Measurements from ENCODE around the gene CTNNA1. TPM values are rescaled to one million over a fixed set of nuclear protein-coding genes. Genes with fewer than 3 reads are reported as not detected.

The CTNNA1 gene
- total RNA-seq, 2 experiments from 2014 or later, result 78.8 to 86.7 TPM

DNA sequence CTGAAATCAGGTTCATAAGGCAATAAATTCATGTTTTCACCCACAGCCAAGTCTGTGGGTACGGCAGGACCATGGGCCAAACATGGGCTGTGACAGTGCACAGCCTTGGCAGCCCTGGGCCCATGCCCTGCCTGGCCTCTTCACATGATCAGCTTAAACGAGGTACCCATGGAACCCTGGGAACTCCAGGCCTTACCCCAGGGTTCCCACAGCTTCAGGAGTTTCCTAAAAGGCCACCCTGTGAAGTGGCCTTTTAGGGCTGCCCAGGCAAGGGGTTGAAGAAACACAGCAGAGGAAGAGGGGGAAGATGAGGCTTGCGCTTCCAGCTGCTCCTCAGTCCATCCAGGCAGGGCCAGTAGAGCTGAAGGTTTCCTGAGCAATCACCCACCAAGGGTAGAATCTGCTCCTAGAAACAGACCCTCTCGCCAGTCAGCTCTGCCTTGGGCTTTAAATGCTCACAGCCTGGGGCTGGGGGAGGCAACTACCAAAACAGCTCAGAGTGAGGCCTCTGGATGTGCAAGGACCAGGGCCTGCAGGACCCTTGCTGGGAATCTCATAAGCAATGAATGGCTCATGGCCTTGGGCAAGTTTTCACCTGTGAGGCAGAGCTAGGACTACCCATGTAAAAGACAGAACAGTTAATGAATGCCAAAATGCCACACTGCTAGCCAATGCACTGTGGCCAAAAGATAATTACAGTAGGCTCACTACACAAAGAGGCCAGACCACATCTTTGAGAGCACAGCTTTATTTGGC lies 201.2 kb downstream of the CTNNA1 start:
- POLR2A ChIA-PET, result no interaction called here
- intact Hi-C loops (cut with DNase I, micrococcal nuclease), result no loop called here

GRCh38 chr5:138955013-138955660 lies 201.9 kb downstream of the CTNNA1 start:
- ATAC-seq (no peak), DNase-seq (no peak)
- H3K36me3 Mint-ChIP-seq (ENCODE audit: low read depth), result no peaks in the 10 kb centered on the region
- peaks cover 20% of the 10 kb centered on the region for H3K4me1 Mint-ChIP-seq
- intact Hi-C loops (cut with DNase I, micrococcal nuclease), result no loop called here
- ChIA-PET CTCF (interaction anchor here (0.5 to 2.3 kb wide), 5 partner anchors 7 to 376 kb away, joined by 3 to 7 read pairs (median 3); no protein-coding TSS in a partner anchor), POLR2A (no interaction called here)
- no peak overlapping the region for H3K27ac Mint-ChIP-seq
- H3K4me3 Mint-ChIP-seq, result no peak overlapping the region
- no peaks in the 10 kb centered on the region for H3K9me3 Mint-ChIP-seq (ENCODE audit: low read depth)
- H3K27me3 Mint-ChIP-seq, result no peaks in the 10 kb centered on the region

More for the DNA sequence above, 201.2 kb downstream of the CTNNA1 start:
- CTCF ChIA-PET, result interaction anchor here (0.5 to 2.3 kb wide), 4 partner anchors 8 to 375 kb away, joined by 3 to 7 read pairs (median 3); no protein-coding TSS in a partner anchor
- Mint-ChIP-seq H3K4me1 (peaks cover 20% of the 10 kb centered on the region), H3K4me3 (no peak overlapping the region), H3K27me3 (no peaks in the 10 kb centered on the region), H3K27ac (no peak overlapping the region), H3K36me3 (ENCODE audit: low read depth) (no peaks in the 10 kb centered on the region), H3K9me3 (ENCODE audit: low read depth) (no peaks in the 10 kb centered on the region)
- DNase-seq (no peak), ATAC-seq (no peak)

DNA sequence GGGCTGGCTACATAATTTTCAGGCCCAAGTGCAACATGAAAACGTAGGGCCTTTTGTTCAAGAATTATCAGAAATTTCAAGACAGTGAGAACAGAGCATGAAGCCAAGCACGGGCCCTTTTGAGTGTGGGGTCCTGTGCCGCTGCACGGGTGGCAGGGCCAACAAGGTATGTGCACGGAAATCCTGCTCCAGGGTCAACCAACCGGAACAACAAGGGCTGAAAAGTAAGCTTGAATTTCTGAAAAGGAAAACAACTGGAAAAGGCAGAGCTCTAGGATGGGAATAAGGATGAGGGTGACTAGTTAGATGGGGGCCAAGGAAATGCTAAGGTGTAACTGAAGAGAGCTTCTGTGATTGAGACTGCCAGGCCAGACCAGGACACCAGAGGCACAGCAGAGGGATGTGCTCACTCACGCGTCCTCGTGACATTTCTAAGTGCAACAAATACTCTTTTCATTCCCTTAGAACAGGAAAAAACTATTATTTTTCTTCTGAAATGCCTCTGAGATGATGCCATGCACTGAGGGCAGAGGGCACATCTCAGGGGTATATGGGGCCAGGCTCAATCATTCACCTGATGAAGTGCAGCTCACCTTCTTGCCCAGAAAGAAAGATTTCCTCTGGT lies 202.6 kb downstream of the CTNNA1 start:
- no peaks in the 10 kb centered on the region for H3K9me3 Mint-ChIP-seq (ENCODE audit: low read depth)
- CTCF ChIA-PET, result interaction anchor here (0.6 kb wide), 2 partner anchors 130 to 168 kb away, joined by 3 read pairs; no protein-coding TSS in a partner anchor
- DNase-seq, result no peak

GRCh38 chr5:138956801-138957200 lies 203.6 kb downstream of the CTNNA1 start:
- no peak overlapping the region for H3K4me3 Mint-ChIP-seq
- ATAC-seq, result no peak
- DNase-seq, result no peak
- no peaks in the 10 kb centered on the region for H3K36me3 Mint-ChIP-seq (ENCODE audit: low read depth)
- no peaks in the 10 kb centered on the region for H3K9me3 Mint-ChIP-seq (ENCODE audit: low read depth)
- POLR2A ChIA-PET, result no interaction called here
- CTCF ChIA-PET, result interaction anchor here (0.6 kb wide), 1 partner anchor 167 kb away, joined by 3 read pairs; no protein-coding TSS in a partner anchor
- no peak overlapping the region for H3K27ac Mint-ChIP-seq
- no peaks in the 10 kb centered on the region for H3K27me3 Mint-ChIP-seq
- peaks cover 20% of the 10 kb centered on the region for H3K4me1 Mint-ChIP-seq
- intact Hi-C loops (cut with DNase I, micrococcal nuclease), result no loop called here

More for the DNA sequence above, 202.6 kb downstream of the CTNNA1 start:
- intact Hi-C loops (cut with DNase I, micrococcal nuclease), result no loop called here
- Mint-ChIP-seq H3K4me1 (peaks cover 20% of the 10 kb centered on the region), H3K27ac (no peak overlapping the region), H3K36me3 (ENCODE audit: low read depth) (no peaks in the 10 kb centered on the region), H3K4me3 (no peak overlapping the region), H3K27me3 (no peaks in the 10 kb centered on the region)
- POLR2A ChIA-PET, result no interaction called here
- ATAC-seq, result no peak

GRCh38 chr5:138960145-138960692 lies 207.0 kb downstream of the CTNNA1 start:
- ATAC-seq (no peak), DNase-seq (no peak)
- ChIA-PET CTCF (no interaction called here), POLR2A (no interaction called here)
- no peak overlapping the region for H3K27ac Mint-ChIP-seq
- H3K9me3 Mint-ChIP-seq (ENCODE audit: low read depth), result no peaks in the 10 kb centered on the region
- H3K4me3 Mint-ChIP-seq, result no peak overlapping the region
- H3K27me3 Mint-ChIP-seq, result no peaks in the 10 kb centered on the region
- intact Hi-C loops (cut with DNase I, micrococcal nuclease), result no loop called here
- H3K4me1 Mint-ChIP-seq, result no peaks in the 10 kb centered on the region
- no peaks in the 10 kb centered on the region for H3K36me3 Mint-ChIP-seq (ENCODE audit: low read depth)

- ChIA-PET POLR2A (no interaction called here), CTCF (interaction anchor here (0.6 to 0.9 kb wide), 3 partner anchors 139 to 200 kb away, joined by 3 read pairs; no protein-coding TSS in a partner anchor)
- H3K27me3 Mint-ChIP-seq, result no peaks in the 10 kb centered on the region
- DNase-seq (no peak), ATAC-seq (no peak)
- intact Hi-C loops (cut with DNase I, micrococcal nuclease), result no loop called here
- H3K36me3 Mint-ChIP-seq (ENCODE audit: low read depth), result no peaks in the 10 kb centered on the region
- no peak overlapping the region for H3K27ac Mint-ChIP-seq
- no peaks in the 10 kb centered on the region for H3K4me1 Mint-ChIP-seq
- no peaks in the 10 kb centered on the region for H3K9me3 Mint-ChIP-seq (ENCODE audit: low read depth)
- no peak overlapping the region for H3K4me3 Mint-ChIP-seq
Measured at GRCh38 chr5:138961221-138961620, 208.0 kb downstream of the CTNNA1 start.

GRCh38 chr5:138961729-138962128 lies 208.5 kb downstream of the CTNNA1 start:
- no peaks in the 10 kb centered on the region for H3K4me1 Mint-ChIP-seq
- ATAC-seq (no peak), DNase-seq (no peak)
- H3K4me3 Mint-ChIP-seq, result no peak overlapping the region
- H3K36me3 Mint-ChIP-seq (ENCODE audit: low read depth), result no peaks in the 10 kb centered on the region
- intact Hi-C loops (cut with DNase I, micrococcal nuclease), result no loop called here
- no peaks in the 10 kb centered on the region for H3K9me3 Mint-ChIP-seq (ENCODE audit: low read depth)
- no peak overlapping the region for H3K27ac Mint-ChIP-seq
- ChIA-PET CTCF (interaction anchor here (0.6 to 1.4 kb wide), 4 partner anchors 8 to 200 kb away, joined by 3 to 7 read pairs (median 3); no protein-coding TSS in a partner anchor), POLR2A (no interaction called here)
- no peaks in the 10 kb centered on the region for H3K27me3 Mint-ChIP-seq

DNA sequence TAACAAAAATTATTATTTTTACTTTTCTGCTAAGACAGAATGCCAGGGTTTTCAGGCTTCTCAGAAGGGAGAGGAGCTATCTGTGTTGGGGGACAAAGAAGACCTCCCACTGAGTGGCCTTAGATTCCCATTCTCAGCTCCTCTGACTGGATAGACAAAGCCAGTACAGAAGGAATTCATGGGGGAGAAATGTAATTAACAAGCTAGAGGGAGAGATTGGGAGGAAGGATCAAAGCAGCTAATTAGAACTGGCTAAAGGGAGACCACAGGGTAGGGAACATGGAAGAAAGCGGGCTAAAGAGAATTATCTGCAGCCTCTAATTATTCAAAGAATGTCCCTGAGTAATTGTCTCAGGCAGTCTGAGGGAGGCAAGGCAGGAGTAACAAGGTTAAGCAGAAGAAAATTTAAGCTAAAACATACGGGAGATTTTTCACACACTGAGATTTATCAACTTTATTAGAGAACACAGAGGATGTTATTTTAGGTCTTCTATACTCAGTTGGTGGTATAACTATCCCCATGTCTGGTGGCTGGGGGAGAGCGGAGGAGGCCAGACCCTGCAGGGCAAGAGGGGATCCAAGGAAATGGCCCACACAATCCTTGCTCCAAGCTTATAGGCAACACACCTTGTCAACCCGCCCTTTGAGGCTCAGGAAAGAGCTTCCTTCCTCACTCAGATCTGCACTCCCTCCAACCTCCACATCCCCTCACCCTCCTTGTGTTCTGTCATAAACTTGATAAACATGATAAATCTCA lies 209.6 kb downstream of the CTNNA1 start:
- Mint-ChIP-seq H3K27ac (no peak overlapping the region), H3K4me3 (no peak overlapping the region), H3K4me1 (no peaks in the 10 kb centered on the region), H3K36me3 (ENCODE audit: low read depth) (no peaks in the 10 kb centered on the region), H3K27me3 (no peaks in the 10 kb centered on the region), H3K9me3 (ENCODE audit: low read depth) (no peaks in the 10 kb centered on the region)
- intact Hi-C loops (cut with DNase I, micrococcal nuclease), result no loop called here
- CTCF ChIA-PET, result interaction anchor here (0.6 to 1.4 kb wide), 5 partner anchors 9 to 61 kb away, joined by 3 to 7 read pairs (median 3); no protein-coding TSS in a partner anchor
- DNase-seq (no peak), ATAC-seq (no peak)
- POLR2A ChIA-PET, result no interaction called here

DNA sequence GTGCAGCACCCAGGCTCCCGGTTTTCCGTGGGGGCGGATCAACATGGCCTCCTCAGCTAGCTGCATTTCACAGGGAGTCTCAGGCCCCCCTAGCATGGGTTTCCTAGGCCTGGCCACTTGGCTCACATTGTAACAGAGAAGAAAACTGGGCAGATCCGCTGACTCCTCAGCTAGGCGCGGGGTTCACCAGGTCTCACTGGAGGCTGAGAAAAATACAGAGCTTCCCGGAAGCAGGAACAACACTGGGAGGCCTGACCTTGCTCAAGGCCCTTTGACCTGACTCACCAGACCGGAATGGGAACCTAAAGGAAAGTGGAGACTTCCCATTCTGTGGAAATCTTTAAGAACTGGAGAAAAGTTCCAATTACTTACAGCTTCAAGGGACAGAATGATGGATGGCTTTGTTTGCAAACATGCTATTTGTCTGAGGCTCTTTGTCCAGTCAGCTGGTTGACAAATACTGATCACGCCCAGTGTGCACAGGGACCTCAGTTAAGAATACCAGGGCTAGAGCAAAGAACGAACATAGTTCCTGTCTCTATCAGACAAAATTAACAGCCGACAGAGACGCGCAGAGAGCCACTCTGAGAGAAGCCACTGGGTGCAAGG lies 210.6 kb downstream of the CTNNA1 start:
- H3K27me3 Mint-ChIP-seq, result no peaks in the 10 kb centered on the region
- no peaks in the 10 kb centered on the region for H3K36me3 Mint-ChIP-seq (ENCODE audit: low read depth)
- H3K9me3 Mint-ChIP-seq (ENCODE audit: low read depth), result no peaks in the 10 kb centered on the region
- ChIA-PET CTCF (interaction anchor here (0.6 kb wide), 2 partner anchors 36 to 94 kb away, joined by 3 read pairs; no protein-coding TSS in a partner anchor), POLR2A (no interaction called here)
- no peaks in the 10 kb centered on the region for H3K4me1 Mint-ChIP-seq
- ATAC-seq, result no peak
- intact Hi-C loops (cut with DNase I, micrococcal nuclease), result no loop called here
- DNase-seq, result no peak
- H3K27ac Mint-ChIP-seq, result no peak overlapping the region
- H3K4me3 Mint-ChIP-seq, result no peak overlapping the region

- H3K4me1 Mint-ChIP-seq, result no peaks in the 10 kb centered on the region
- POLR2A ChIA-PET, result no interaction called here
- H3K27ac Mint-ChIP-seq, result no peak overlapping the region
- no peaks in the 10 kb centered on the region for H3K27me3 Mint-ChIP-seq
- CTCF ChIA-PET, result no interaction called here
- no peak overlapping the region for H3K4me3 Mint-ChIP-seq
- intact Hi-C loops (cut with DNase I, micrococcal nuclease), result no loop called here
- DNase-seq, result no peak
- H3K9me3 Mint-ChIP-seq (ENCODE audit: low read depth), result no peaks in the 10 kb centered on the region
- H3K36me3 Mint-ChIP-seq (ENCODE audit: low read depth), result no peaks in the 10 kb centered on the region
- no peak for ATAC-seq
Measured at GRCh38 chr5:138964647-138965201, 211.5 kb downstream of the CTNNA1 start.

All from activated CD4-positive, alpha-beta T cell treated with anti-CD3 and anti-CD28 coated beads for 36 hours (primary cell).